ENCODE data around the gene GTPBP2. TPM values are rescaled to one million over a fixed set of nuclear protein-coding genes. Genes with fewer than 3 reads are reported as not detected.

GTPBP2 gene
- total and polyA plus RNA-seq, 2 experiments from 2014 or later: 15.9 to 80.7 TPM

DNA sequence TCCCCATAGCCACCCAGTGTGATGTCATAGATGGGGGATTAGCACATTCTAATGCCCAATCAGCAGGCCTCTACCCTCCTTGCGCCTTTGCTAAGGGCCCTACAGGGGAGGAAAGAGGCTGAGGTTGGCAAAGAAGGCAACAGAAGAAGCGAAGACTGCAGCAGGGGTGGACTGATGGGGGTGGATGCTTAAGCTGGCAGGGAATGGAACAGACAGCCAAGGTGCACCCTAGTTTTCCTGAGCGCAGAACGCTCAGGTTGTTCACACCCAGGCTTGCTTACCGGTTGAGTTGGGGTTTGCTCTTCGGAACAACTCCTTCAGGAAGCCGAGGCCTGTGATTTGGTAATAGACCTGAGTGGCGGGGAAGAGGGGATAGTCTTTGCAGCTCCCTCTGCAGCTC, 45.9 kb upstream of the GTPBP2 start:
- in situ Hi-C loops (cut with MboI): loop anchor here (25.0 kb wide), 1 partner anchor 412 kb away; no protein-coding TSS in a partner anchor
- TF ChIP-seq EZH2phosphoT487 (IDR thresholded peaks at IDR 0.05; ENCODE audit: insufficient read depth, low read depth) (no peak), EZH2 (IDR thresholded peaks at IDR 0.05; ENCODE audit: insufficient read depth, poor library complexity, severe bottlenecking) (no peak)

DNA sequence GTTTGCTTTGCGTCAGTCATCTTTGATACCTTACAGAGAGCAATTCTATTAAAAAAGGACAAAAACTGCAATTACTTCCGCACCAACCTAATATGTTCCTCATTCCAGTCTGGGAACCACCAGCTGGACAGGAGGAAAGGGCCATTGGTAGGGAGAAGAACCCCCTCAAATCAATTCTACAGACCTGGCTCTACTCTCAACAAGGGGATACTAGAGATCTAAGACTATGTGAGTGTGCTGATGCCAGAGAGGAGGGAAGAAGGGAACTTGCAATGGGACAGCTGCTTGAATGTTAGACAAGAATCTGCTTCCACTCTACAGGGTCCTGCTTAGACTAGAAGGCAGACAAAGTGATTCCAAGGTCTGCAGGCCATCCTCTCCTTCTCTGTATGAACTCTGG, 45.2 kb upstream of the GTPBP2 start:
- H3K36me3 ChIP-seq (ENCODE audit: low read depth): peaks cover 22% of the 10 kb centered on the region; the same call in 1 of the 2 replicates
- no peak overlapping the region for H2AFZ ChIP-seq
- no peak overlapping the region for H3K4me2 ChIP-seq (ENCODE audit: unreplicated experiment)
- H3K9me2 ChIP-seq (ENCODE audit: insufficient read depth): no peaks in the 10 kb centered on the region
- 82 to 84% methylated on average over 2 of the region's 2 CpGs for WGBS, 2 experiments (ENCODE audit: low coverage in 1 of 2, low lambda C conversion rate in 2 of 2, missing lambda C conversion rate in 2 of 2)
- no peaks in the 10 kb centered on the region for H3K27me3 ChIP-seq (replicated peaks; ENCODE audit: insufficient read depth)
- no peaks in the 10 kb centered on the region for H3K9me3 ChIP-seq (ENCODE audit: low read depth)
- in situ Hi-C loops (cut with MboI): loop anchor here (25.0 kb wide), 1 partner anchor 413 kb away; no protein-coding TSS in a partner anchor
- no peak for DNase-seq
- no peak overlapping the region for H3K27ac ChIP-seq
- H3K79me2 ChIP-seq (ENCODE audit: insufficient read depth): 0 out of 2 replicates have a peak, but pooled peaks cover 5% of the 10 kb centered on the region
- H3K4me1 ChIP-seq (ENCODE audit: insufficient read depth): peaks cover 8% of the 10 kb centered on the region
- H3K9ac ChIP-seq: no peak overlapping the region
- no peak for TF ChIP-seq EZH2phosphoT487 (IDR thresholded peaks at IDR 0.05; ENCODE audit: insufficient read depth, low read depth)
- H4K20me1 ChIP-seq (ENCODE audit: insufficient read depth): no peaks in the 10 kb centered on the region
- H3F3A ChIP-seq (ENCODE audit: insufficient read depth): peaks cover 13% of the 10 kb centered on the region; the same call in 1 of the 2 replicates
- H3K4me3 ChIP-seq: no peak overlapping the region

More for the DNA sequence above, 45.9 kb upstream of the GTPBP2 start:
- H3K9me3 ChIP-seq (ENCODE audit: low read depth): no peaks in the 10 kb centered on the region
- H3K27me3 ChIP-seq (replicated peaks; ENCODE audit: insufficient read depth): no peaks in the 10 kb centered on the region
- no peak overlapping the region for H2AFZ ChIP-seq
- no peak overlapping the region for H3K4me2 ChIP-seq (ENCODE audit: unreplicated experiment)
- H3K4me1 ChIP-seq (ENCODE audit: insufficient read depth): 0 out of 2 replicates have a peak, but pooled peaks cover 2% of the 10 kb centered on the region
- no peak overlapping the region for H3K4me3 ChIP-seq
- no peak overlapping the region for H3K27ac ChIP-seq
- DNase-seq: no peak
- H3K9me2 ChIP-seq (ENCODE audit: insufficient read depth): no peaks in the 10 kb centered on the region
- peaks cover 22% of the 10 kb centered on the region; the same call in 1 of the 2 replicates for H3K36me3 ChIP-seq (ENCODE audit: low read depth)
- no peak overlapping the region for H3K9ac ChIP-seq
- WGBS, 2 experiments (ENCODE audit: low coverage in 1 of 2, low lambda C conversion rate in 2 of 2, missing lambda C conversion rate in 2 of 2): 92 to 93% methylated on average over 8 of the region's 8 CpGs
- peaks cover 7% of the 10 kb centered on the region; the same call in 1 of the 2 replicates for H3F3A ChIP-seq (ENCODE audit: insufficient read depth)
- H3K79me2 ChIP-seq (ENCODE audit: insufficient read depth): peaks cover 11% of the 10 kb centered on the region; the same call in 1 of the 2 replicates
- H4K20me1 ChIP-seq (ENCODE audit: insufficient read depth): no peaks in the 10 kb centered on the region

DNA sequence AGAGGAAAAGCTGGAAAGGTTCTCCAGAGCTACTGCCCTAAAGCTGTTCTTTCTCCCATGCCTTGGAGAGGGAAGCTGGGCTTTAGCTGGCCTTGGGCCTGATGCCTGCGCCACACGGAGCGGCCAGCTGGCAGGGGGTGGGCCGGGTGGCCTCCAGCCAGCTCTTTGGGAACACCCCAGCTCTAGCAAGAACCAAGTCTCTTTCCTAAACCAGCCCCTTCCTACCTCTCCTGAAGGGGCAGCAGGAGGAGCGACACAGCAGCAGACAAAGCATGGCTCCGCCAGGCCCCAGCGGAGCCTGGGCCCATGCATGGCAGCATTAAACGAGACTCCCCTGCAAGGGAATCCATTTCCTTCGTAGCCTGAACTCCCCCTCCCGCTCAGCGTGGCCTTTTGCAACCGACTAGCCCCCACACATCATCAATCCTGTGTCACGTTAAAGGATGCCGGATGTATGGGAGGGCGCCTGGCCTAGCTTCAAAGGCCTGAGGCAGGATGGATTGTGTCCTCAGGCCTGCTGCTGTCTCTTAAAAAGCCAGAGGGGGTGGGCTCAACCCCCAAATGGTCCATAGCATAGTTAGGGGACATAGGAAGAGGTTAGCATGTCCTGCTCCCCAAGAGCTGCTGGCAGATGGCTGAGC, 44.5 kb upstream of the GTPBP2 start:
- Histone ChIP-seq H3K79me2 (ENCODE audit: insufficient read depth) (0 out of 2 replicates have a peak, but pooled peaks cover 5% of the 10 kb centered on the region), H3K9me3 (ENCODE audit: low read depth) (no peaks in the 10 kb centered on the region), H4K20me1 (ENCODE audit: insufficient read depth) (no peaks in the 10 kb centered on the region), H3K36me3 (ENCODE audit: low read depth) (peaks cover 22% of the 10 kb centered on the region; the same call in 1 of the 2 replicates), H3K4me1 (ENCODE audit: insufficient read depth) (peaks cover 16% of the 10 kb centered on the region), H3K9me2 (ENCODE audit: insufficient read depth) (no peaks in the 10 kb centered on the region), H3K4me3 (no peak overlapping the region), H3F3A (ENCODE audit: insufficient read depth) (peaks cover 18% of the 10 kb centered on the region; the same call in 1 of the 2 replicates), H3K9ac (no peak overlapping the region), H3K4me2 (ENCODE audit: unreplicated experiment) (no peak overlapping the region), H3K27ac (no peak overlapping the region), H2AFZ (no peak overlapping the region), H3K27me3 (replicated peaks; ENCODE audit: insufficient read depth) (no peaks in the 10 kb centered on the region)
- WGBS, 2 experiments (ENCODE audit: low coverage in 1 of 2, low lambda C conversion rate in 2 of 2, missing lambda C conversion rate in 2 of 2): 86 to 91% methylated on average over 15 of the region's 15 CpGs
- in situ Hi-C loops (cut with MboI): loop anchor here (25.0 kb wide), 1 partner anchor 414 kb away; no protein-coding TSS in a partner anchor
- no peak for TF ChIP-seq EZH2phosphoT487 (IDR thresholded peaks at IDR 0.05; ENCODE audit: insufficient read depth, low read depth)
- no peak for TF ChIP-seq EZH2 (IDR thresholded peaks at IDR 0.05; ENCODE audit: insufficient read depth, poor library complexity, severe bottlenecking)
- no peak for DNase-seq

DNA sequence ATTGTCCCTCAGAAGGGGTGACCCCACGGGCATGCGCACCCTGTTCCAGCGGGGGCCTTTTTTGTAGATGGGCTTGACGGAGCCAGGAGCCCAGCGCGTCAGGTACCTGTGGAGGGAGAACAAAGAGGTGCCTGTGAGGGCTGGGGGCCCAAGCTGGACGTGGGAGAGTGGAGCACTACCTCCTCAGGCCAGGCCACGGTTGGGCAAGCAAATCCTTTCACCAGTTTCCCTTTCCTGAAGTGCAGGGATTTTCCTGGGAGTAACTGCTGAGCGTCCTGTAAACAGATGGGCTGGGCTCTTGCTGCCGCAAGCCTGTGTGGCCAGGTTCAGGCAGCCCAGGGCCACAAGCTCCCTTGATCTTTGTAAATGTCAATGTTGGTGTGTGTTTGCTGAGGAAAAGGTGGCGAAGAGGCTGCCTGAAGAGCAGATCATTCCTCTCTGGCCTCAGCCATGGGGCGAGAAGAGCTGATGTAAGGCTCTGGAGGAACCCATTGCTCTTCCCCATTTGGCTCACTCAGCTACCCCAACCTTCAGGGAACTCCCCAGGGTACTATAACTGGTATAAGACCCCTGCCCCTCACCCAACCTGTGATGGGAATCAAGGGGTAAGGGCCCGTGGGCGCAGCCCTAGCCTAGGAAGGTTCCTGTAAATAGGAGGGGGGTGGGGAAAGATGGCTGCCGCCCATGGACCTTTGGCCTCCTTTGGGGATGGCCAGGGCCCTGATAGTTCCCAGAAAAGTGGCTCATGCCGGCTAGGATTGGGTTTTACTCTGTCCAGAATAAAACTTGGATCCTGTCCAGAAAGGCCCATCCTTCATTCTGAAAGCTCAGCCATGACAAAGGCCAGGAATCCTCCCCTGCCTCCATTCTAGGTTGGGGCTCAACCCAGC, 43.0 kb upstream of the GTPBP2 start:
- H3K4me3 ChIP-seq: no peak overlapping the region
- no peak overlapping the region for H3K9ac ChIP-seq
- H4K20me1 ChIP-seq (ENCODE audit: insufficient read depth): no peaks in the 10 kb centered on the region
- peaks cover 24% of the 10 kb centered on the region for H3K4me1 ChIP-seq (ENCODE audit: insufficient read depth)
- no peaks in the 10 kb centered on the region for H3K79me2 ChIP-seq (ENCODE audit: insufficient read depth)
- no peak overlapping the region for H2AFZ ChIP-seq
- H3K27me3 ChIP-seq (replicated peaks; ENCODE audit: insufficient read depth): no peaks in the 10 kb centered on the region
- H3F3A ChIP-seq (ENCODE audit: insufficient read depth): peaks cover 18% of the 10 kb centered on the region; the same call in 1 of the 2 replicates
- no peaks in the 10 kb centered on the region for H3K9me3 ChIP-seq (ENCODE audit: low read depth)
- in situ Hi-C loops (cut with MboI): loop anchor here (25.0 kb wide), 1 partner anchor 415 kb away; no protein-coding TSS in a partner anchor
- WGBS, 2 experiments (ENCODE audit: low coverage in 1 of 2, low lambda C conversion rate in 2 of 2, missing lambda C conversion rate in 2 of 2): 89% methylated on average over 15 to 16 of the region's 16 CpGs
- H3K4me2 ChIP-seq (ENCODE audit: unreplicated experiment): no peak overlapping the region
- no peaks in the 10 kb centered on the region for H3K9me2 ChIP-seq (ENCODE audit: insufficient read depth)
- TF ChIP-seq EZH2phosphoT487 (IDR thresholded peaks at IDR 0.05; ENCODE audit: insufficient read depth, low read depth): no peak
- TF ChIP-seq EZH2 (IDR thresholded peaks at IDR 0.05; ENCODE audit: insufficient read depth, poor library complexity, severe bottlenecking): no peak
- no peak for DNase-seq
- H3K27ac ChIP-seq: no peak overlapping the region
- peaks cover 9% of the 10 kb centered on the region; the same call in 1 of the 2 replicates for H3K36me3 ChIP-seq (ENCODE audit: low read depth)

Data from GM23248 (cell line).